HG03025 (cell line): ENCODE results near the gene HNRNPCL1.
"Not testable (repeated sequence)": the region's sequence is repeated elsewhere in the genome, so short reads cannot be mapped to it uniquely, and the experiment has no call there.

Experiments
- ATAC-seq: cut with Tn5 transposase; IDR thresholded peaks from one replicate; pipeline ENCODE4 v1.9.1; 2021; ENCODE audit warnings: mild to moderate bottlenecking, moderate library complexity; ENCODE audit not compliant: unreplicated experiment, low FRiP score

Gene HNRNPCL1

GRCh38 chr1:12848620-12849019 lies at the start of gene HNRNPCL1:
TSS of gene HNRNPCL1 (minus strand) at chr1:12848720. CDS start at chr1:12848289, 431 bp downstream.
- ATAC-seq = not testable (repeated sequence)

- ATAC-seq = not testable (repeated sequence)
Measured at GRCh38 chr1:12898170-12898569, 49.6 kb upstream of the HNRNPCL1 start, which contains the start of gene PRAMEF10. TSS of gene PRAMEF10 (minus strand) at chr1:12898270. CDS start at chr1:12895847, 2,423 bp downstream.

GRCh38 chr1:12886101-12886500 lies 37.6 kb upstream of the HNRNPCL1 start, which contains the start of gene PRAMEF4:
TSS of gene PRAMEF4 (minus strand) at chr1:12886201. CDS start at chr1:12883394, 2,807 bp downstream.
- ATAC-seq = not testable (repeated sequence)

GRCh38 chr1:12878453-12878852 lies 29.9 kb upstream of the HNRNPCL1 start:
- ATAC-seq = not testable (repeated sequence)

GRCh38 chr1:12863131-12863880 lies 14.8 kb upstream of the HNRNPCL1 start:
- ATAC-seq = not testable (repeated sequence)

- ATAC-seq = not testable (repeated sequence)
Measured at GRCh38 chr1:12856786-12857185, 8.3 kb upstream of the HNRNPCL1 start, which contains the start of gene PRAMEF2. TSS of gene PRAMEF2 (plus strand) at chr1:12857086. CDS start at chr1:12859010, 1,924 bp downstream.

GRCh38 chr1:12851779-12852178 lies 3.3 kb upstream of the HNRNPCL1 start:
- no peak for ATAC-seq

- ATAC-seq = not testable (repeated sequence)
Measured at GRCh38 chr1:12833251-12833650, 15.3 kb downstream of the HNRNPCL1 start.

- not testable (repeated sequence) for ATAC-seq
Measured at GRCh38 chr1:12831310-12831709, 17.2 kb downstream of the HNRNPCL1 start, which contains the start of gene PRAMEF11. TSS of gene PRAMEF11 (minus strand) at chr1:12831410. CDS start at chr1:12828789, 2,621 bp downstream.

- not testable (repeated sequence) for ATAC-seq
Measured at GRCh38 chr1:12819061-12819460, 29.5 kb downstream of the HNRNPCL1 start.

- ATAC-seq = no peak
Measured at GRCh38 chr1:12811409-12811784, 37.1 kb downstream of the HNRNPCL1 start.

GRCh38 chr1:12810691-12811408 lies 37.7 kb downstream of the HNRNPCL1 start:
- no peak for ATAC-seq

- no peak for ATAC-seq
Measured at GRCh38 chr1:12809933-12810332, 38.6 kb downstream of the HNRNPCL1 start.

GRCh38 chr1:12799730-12800129 lies 48.8 kb downstream of the HNRNPCL1 start:
- no peak for ATAC-seq

- no peak for ATAC-seq
Measured at GRCh38 chr1:12798911-12799310, 49.6 kb downstream of the HNRNPCL1 start.
